Right hindlimb (tissue), 1 donor: ENCODE data around the gene UHMK1.

Experiments used
- DNase-seq: peaks from one replicate; pipeline ENCODE4 v3.0.0-alpha.2; 2018

UHMK1 gene

DNA sequence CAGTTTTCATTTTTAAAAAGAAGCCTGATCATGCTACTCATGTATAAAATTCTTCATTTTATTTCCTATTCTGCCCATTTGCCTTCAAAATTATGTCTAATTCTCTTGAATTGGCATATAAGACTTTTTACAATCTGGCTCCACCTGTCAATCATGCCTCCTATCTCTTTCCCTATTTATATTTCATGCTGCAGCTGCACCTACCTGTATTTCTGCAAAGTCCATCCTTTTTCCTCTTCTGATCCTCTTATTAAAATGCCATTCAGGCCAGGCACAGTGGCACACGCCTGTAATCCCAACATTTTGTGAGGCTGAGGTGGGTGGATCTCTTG lies 33.3 kb downstream of the UHMK1 start:
- DNase-seq = no peak

DNA sequence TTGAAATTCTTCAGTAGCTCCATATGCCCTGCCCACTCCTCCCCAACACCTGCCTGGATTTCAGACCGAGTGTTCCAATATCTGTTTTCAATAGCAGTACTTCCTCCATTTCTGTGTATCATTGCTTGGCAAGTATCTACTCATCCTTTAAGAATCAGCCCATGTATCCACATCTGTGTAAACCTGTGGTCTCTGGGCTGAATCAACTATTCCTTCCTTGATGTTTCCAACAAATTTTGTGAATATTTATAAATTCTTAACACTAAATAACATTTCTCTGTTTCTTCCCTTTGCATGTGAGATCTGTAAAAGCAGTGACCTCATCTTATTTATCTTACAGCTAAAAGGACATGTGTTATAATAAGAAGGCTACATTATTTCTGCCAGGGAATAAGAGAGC lies 37.9 kb downstream of the UHMK1 start:
- no peak for DNase-seq

DNA sequence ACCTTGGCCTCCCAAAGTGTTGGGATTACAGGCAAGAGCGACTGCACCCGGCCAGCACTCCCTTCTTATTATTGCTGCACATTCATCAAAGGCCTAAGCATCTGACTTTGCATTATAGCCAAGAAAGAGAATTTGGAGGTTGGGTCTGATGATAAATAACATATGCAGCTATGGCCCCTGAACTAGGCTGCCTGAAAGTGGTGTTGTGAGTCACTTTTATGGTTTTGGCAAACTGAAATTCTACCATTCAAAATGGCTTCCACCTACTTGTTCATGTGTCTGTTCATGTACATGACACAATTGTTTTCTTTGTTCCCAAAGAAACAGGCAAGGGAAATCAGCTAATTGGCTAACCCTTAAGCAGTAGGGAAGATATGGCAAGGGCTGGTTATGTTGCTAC lies 38.9 kb downstream of the UHMK1 start:
- DNase-seq = no peak

DNA sequence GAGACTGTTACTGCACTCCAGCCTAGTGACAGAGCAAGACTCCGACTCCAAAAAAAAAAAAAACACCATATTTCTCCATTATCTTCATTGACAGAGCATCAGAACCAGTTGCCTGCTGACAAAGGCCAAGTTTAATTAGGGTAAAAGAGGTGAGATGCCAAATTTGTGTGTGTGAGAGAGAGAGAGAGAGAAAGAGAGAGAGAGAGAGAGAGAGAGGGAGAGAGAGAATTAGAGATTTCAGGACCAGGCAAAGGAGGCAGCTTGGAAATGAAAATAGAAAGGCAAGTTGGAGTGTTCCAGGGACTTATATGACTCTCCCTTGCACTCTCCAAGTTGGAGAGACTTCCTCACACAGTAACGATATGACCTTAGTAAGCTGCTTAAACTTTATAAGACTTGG lies 39.6 kb downstream of the UHMK1 start:
- no peak for DNase-seq

DNA sequence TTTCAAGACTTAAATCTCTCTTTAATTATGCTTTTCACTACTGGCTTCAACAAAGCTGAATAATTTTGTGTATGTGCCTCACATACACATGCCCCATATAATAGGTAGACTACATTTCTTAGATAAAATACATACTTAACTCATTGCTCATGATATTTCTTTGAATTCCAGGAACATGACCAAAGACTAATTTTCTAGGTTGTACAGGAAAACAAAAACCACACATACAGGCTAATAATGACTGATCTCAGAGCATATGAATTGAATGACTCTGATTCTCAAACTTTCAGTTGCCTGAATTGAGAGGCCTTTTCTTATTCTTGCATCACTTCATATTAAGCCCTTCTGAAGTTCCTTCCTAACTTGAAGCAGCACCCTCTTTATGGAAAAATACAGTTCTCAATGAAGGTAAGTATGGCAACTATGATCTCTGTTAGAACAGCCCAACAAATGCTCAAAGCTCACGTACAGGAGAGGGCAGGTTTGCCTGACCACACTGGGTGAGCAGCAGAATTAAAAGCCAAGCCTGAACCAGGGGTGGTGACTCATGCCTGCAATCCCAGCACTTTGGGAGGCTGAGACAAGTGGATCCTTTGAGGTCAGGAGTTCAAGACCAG lies 41.3 kb downstream of the UHMK1 start:
- DNase-seq = no peak

DNA sequence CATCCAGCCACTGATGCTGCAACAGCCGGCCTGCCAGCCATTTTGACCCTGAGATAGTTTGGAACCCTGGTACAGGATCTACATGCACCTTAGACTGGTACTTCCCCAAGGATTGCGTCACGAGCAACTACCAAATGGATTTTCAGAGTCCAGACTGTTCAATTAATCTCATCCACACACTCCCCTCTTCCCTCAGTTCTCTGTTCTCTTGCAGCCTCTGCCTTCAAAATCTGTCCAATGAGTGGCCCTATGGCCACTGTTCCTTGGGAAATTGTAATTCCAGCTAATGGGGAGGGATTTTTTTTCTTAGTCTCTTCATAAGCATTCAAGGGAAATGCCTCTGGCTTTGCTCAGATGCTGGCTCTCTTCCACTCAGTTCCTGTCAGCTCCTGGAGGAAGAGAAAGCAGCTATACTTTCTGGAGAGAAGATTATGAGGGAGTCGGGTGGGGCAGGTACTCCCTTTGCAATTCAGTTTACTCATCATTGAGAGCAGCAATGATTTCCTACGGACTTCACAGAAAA lies 44.1 kb downstream of the UHMK1 start:
- peak; percentile 84 for DNase-seq

DNA sequence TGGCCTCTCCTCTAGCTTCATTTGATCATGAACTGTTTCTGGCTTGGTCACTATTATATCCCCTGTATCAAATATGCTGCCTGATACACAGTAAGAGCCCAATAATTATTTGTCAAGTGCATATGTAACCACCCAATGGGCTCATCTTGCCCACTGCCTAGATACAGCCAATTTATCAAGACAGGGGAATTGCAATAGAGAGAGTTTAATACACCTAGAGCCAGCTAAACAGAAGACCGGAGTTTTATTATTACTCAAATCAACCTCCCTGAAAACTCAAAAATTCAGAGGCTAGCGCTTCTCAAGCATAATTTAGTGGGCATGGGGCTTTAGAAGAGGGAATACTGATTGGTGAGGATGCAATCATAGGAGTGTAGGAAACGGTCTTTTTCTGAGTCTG lies 45.6 kb downstream of the UHMK1 start:
- DNase-seq = no peak

DNA sequence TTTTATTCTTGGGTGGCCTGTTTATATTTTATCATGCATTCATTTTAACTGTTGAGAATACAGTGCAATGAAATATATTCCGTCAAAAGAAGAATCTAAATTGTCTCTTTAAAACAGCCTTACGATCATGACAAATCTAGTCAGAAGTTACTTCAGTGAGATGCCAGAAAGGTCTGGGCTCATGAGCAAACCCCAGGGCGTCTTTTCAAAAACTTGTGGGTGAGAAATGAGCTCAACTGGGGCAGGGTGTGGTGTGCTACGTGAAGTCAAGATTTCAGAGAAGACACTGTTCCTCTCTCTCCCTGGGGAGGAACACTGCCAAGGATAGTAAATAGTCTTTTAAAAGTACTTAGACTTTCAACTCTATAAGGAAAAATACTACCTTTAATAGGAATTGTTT lies 50.6 kb downstream of the UHMK1 start:
- peak; percentile 31 for DNase-seq

DNA sequence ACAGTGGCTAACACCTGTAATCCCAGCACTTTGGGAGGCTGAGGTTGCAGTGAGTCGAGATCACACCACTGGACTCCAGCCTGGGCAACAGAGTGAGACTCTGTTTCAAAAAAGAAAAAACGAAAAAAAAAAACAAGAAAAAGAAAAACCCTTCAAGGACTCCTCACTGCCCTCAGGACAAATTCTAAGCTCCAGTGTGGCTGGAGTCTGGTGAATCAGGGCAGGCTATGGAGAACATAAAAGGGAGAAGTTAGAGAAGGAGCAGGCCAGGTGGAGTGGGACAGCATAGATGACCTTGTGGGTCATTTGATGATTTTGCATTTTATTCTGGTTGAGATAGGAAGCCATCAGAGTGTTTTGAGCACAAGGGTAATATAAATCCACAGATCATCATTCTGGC lies 51.4 kb downstream of the UHMK1 start:
- no peak for DNase-seq

DNA sequence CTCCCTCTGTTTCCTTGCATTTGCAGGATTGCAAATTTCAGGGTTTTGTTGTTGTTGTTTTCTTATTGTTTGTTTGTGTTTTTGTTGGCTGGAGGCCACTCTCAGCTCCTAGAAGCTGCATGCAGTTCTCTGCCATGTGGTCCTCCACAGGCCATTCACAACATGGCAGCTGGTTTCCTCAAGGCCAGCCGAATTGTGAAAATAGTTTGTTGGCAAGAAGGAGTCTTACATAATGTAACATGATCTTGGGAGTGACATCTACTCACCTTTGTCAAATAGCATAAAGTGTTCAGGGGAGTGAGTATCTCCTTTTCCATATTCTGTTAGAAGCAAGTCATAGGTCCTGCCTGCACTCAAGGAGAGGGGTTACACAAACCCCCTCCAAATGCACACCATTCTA lies 53.3 kb downstream of the UHMK1 start:
- no peak for DNase-seq

DNA sequence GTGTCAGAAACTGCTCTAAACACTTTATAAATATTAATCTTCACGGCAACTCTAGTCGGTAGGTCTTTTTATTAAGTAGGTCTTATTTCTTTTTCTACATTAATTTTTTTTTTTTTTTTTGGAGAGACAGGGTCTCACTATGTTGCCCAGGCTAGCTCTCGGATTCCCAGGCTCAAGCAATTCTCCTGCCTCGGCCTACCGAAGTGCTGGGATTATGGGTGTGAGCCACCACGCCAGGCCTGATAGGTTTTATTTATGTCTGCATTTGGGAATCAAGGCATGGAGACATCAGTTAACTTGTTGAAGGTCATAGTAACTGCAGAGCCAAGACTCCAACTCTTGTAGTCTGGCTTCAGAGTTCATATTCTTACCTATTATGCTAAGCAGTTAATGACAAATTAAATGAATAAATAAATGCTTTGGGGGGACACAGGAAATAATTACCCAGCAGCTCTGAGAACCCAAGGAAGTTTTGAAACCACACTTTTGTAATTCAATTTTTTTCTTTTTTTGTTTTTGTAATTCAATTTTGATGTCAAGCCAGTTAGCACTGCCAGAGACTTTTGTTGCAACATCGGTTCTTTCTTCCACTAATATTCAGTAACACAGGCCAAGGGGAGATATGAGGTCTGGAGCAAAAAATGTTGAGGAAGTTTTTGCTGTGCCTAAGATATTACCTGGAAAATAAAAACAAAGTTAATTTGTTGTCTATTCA lies 54.5 kb downstream of the UHMK1 start:
- no peak for DNase-seq

DNA sequence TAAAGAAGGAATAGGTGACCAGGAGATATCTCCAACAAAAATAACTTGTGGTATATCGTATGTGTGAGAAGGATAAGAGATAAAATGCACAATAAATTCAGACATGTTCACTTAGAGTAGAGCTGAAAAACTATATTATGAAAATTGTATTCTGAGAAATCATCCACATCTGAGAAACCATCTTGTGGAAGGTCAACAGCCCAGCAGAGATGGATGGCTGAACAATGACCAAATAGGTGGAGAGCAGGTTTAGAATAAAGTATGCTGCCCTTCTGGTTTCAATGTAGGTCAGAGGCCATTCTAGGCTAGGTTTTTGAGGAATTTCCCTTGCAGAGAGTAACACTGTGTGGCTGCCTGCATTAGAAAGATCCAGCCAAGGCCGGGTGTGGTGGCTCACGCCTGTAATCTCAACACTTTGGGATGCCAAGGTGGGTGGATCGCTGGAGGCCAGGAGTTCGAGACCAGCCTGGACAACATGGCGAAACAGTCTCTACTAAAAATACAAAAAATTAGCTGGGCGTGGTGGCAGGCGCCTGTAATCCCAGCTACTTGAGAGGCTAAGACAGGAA lies 55.1 kb downstream of the UHMK1 start:
- no peak for DNase-seq

DNA sequence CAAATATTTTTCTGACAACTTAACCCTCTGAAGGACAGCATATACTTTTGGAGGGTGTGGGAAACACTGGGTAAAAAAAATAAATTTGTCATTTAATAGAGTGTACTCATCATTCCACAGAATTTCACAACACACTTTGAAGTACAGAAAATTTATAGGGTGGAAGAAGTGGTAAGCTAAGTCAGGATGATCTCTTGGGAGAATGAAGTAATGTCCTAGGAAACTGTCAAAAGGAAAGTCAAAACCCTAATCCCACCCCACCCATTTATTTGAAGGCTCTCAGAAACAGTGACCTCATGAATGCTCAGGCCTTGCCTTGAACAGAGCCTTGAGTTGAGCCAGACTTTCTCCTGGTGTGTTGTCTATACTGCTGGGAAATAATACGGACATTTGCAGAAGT lies 56.6 kb downstream of the UHMK1 start:
- no peak for DNase-seq

DNA sequence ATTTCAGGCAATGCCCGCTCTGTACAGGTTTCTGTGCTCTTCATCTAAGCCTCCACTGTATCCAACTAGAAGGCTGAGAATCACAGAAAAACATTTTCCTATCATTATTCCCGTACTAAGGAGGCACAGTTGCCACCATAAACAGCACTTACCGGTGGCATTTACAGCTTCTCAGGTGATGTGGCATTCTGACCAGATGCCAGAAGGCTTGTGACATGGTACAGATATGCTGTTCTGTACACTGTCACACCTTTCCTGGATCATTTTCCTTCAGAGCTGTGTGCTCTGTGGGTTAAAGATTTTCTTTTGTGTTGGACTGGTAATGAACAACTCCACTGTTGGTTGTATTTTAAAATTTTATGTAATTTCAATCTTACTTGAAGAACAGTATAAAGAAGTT lies 59.9 kb downstream of the UHMK1 start:
- DNase-seq = no peak

DNA sequence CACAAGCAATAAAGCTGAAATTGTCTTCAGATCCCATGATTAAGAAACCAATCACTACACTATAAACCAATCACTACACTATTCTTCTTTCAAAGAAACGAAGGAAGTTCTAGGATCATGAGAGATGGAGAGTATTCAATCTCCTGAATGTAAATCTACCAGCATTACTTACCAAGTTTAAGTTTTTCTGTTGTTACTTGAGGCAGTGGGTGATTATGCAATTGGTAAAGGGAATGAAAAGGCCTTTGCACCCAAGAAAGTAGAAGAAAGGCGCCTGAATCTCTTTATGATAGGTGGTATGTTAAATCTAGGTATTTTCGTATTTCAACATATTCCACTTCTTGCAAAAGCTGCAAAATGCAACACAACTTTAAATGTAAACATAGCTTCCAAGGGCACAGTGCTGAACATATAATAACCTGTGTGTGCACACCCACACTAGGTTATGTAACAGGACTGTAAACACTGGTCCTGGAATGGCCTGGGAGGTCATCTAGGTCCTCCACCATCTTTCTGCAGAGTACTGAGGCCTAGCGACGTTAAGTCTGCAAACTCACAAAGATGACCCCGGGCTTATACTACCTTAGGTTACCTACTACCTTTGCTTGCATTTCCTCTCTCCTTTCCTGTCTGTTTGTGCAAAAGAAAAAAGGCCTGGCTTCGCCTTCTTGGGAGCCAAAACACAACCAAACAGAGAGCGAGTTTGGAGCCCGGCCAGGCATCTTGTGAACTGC lies 62.9 kb downstream of the UHMK1 start:
- no peak for DNase-seq

DNA sequence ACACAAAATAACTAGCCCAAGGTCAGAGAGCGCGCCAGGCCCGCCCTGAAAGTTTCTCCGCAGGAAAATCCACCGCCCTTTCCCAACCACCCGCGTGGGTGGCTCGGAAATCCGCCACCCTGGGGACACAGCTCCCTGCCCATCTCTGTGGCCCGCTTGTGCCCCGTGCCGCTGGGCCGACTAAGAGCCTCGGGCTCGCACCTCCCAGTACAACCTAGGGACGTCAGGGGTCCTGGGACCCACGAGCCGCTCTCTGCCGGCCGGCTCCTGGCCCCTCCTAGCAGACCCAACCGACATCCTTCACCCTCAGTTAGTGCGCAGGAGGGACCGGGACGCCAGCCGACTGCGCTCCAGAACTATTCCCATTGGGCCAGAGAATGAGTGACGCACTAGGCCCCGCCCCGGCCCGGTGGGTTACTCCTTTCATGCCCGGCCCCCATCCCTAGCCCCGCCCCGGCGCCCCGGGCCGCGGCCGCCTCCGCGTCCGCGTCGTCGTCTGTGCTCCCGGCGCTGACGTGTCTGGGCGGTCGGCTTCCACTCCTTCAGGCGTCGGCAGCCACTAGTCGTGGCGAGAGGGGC lies 63.5 kb downstream of the UHMK1 start:
- peak; percentile 99 for DNase-seq

DNA sequence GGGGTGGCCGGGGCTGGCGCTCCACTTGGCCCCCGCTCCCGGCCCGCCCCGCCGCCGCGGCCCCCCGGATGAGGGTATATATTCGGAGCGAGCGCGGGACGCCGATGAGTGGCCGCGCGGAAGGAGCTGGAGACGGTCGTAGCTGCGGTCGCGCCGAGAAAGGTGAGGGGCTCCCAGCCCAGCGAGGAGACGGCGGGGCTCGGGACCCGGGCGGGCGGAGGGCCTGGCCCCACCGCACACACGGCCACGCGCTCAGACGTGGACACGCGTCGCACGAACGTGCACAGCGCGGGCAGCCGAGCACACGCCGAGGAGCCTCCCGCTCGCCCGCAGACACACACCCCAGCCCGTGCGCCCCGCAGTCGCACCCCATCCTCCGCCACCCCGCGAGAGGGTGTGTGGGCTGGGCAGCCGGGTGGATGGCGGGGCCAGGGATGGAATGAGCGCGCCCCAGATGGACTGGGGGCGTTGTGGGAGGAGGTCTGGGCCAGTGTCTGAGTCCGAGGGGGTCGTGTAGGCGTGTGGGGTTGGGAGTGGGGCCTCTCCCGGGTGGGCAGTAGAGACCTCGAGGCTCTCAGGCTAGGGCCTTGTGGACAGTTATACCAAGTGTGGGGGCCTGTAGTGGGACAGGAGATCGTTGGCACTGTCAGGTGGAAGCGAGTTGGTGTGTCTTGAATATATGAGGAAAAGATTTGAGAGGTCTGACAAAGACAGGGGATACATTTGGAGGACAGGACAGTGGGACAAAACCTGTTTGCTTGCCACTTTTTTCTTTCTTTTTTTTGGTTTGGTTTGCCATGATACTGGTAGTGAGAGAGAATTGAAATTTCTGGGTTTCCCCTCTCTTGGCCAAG lies 64.2 kb downstream of the UHMK1 start, which contains the start of gene UAP1:
Gene UAP1 (plus strand): TSS at position 107 of the 854 bp plus-strand sequence. CDS start 4,347 bp downstream, outside the sequence.
- no peak for DNase-seq

DNA sequence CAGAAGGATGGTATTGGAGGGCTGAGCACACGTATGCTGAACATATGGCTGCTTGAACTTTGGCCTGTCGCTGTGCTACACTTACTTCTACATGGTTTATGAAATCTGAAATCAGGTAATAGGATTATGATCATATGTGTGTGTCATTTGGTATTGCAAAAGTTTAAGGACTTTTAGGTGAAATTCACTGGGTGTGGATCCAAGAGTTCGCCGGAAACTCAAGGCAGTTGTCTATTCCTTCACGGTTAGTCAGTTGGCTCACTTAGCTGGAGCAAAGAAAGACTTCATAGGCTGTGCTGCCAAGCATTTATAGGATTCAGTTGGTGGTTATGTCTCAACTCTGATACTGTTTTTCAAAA lies 64.8 kb downstream of the UHMK1 start:
- DNase-seq = peak; percentile 33

DNA sequence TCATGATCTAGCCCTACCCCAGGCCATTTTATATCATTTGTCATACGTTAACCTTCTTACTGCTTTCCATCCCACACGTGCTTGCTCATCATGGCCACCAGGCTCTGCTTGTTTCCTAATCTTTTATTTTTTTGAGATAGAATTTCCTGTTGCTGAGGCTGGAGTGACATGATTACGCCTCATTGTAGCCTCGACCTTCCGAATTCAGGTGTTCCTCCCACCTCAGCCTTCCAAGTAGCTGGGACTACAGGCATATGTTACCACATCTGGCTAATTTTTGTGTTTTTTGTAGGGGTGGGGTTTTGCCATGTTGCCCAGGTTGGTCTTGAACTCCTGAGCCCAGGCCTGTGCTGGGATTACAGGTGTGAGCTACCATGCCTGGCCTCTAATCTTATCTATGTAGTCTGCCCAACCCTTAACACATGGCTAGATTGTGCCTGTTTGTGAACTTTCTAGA lies 67.2 kb downstream of the UHMK1 start:
- DNase-seq = no peak

DNA sequence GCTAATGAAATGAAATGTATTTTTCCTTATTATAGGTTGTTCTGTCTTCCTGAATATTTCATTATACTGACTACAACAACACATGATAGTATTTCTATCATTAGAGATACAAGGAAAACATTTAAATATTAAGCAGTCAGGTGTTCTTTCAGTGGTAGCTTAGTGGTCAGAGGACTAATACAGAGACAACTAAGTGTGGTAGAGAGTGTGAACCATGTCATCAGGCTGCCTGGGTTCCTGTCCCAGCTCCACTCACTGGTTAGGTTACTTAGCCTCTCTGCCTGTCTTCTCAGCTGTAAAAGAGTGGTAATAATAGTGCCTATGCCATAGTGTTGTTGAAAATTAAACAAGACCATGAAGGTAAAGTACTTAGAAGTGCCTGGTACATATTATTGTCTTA lies 67.8 kb downstream of the UHMK1 start:
- no peak for DNase-seq

DNA sequence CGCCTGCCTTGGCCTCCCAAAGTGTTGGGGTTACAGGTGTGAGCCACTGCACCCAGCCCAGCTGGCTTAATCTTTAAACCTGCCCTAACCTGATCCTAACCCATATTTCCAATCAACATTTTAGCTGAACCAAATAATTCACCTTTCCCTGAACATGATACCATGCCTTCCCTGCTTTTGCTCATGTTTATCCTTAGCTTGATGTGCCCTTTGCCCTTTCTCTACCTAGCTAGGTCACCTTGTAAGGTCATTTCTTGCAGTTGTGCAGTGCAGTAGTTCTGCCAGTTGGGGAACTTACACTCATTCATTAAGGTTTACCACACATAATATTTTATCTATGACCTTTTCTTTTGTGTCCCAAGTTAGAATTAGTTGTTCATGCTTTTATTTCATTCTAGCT lies 69.3 kb downstream of the UHMK1 start:
- no peak for DNase-seq

DNA sequence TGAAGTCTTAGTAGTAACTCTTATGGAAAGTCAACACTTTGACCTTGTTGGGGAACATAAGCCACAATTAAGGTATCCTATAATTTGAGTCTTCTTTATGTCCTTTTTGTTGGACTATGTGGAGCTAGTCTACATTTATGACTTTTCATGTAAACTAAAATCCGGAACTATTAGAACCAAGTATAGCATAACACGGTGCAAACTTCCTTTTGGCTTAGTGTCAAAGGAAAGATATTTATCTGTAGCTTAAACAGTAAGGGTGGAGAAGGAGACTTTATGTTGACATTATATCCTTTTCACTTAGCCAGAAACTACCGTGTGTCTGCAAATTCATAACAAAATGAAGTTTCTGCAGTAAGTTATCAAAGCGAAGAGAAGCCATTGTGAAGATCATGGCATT lies 71.2 kb downstream of the UHMK1 start:
- no peak for DNase-seq
